Measurements from ENCODE around the gene CCBE1. TPM values are rescaled to one million over a fixed set of nuclear protein-coding genes. Genes with fewer than 3 reads are reported as not detected.

CCBE1 gene
- total RNA-seq, 1 donor from 2014 or later, result 2.4 TPM

DNA sequence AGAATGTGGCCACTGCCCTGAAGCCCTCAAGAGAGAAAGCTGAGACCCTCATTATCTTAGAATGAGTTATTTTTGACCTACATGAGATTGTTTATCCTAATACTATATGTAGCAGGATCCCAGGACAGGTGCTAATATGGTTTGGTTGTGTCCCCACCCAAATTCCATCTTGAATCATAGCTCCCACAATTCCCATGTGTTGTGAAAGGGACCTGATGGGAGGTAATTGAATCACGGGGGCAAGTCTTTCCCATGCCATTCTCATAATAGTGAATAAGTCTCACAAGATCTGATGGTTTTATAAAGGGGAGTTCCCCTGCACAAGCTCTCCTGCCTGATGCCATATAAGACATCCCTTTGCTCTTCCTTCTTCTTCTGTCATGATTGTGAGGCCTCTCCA, 76.8 kb downstream of the CCBE1 start:
- DNase-seq (ENCODE audit: low spot score), result no peak

DNA sequence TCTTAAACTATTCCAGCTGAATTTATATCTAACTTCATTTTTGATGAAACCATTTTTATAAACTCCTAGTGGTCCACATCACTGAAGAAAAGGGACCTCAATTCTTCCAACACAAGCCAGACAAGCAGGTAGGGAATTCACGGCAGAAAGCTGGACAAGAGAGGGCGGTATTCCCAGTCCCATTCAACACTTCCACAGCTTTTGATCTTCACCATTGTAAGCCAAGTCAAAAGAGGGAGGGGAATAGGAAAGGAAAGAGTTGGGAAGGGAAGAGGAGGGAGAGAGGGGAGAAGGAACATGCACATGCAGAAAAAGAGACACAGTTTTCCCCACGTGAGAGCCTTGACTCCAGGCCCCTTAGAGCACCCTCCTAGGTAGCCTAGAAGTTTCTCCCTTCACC, 77.4 kb downstream of the CCBE1 start:
- no peak for DNase-seq (ENCODE audit: low spot score)

DNA sequence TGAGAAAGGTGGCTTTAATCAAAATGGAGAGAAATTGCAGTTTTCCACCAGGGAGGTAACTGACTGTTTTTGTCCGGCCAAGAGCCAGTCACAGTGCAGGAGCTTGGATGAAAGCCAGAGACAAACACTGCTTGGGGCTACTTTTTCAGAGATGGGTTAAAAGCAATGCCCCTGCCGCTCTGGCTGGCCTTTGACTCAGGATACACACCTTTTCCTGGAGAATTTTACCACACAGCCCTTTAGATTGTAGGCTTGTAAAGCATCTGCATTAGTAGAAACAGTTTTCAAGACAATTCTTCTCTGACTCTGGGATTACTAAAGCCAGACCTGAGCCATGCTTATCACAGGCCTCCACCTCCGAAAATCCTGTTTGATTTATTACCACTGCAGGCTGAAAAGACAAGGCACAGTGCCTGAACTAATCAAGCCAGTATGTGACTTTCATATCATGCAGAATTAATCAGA, 79.7 kb downstream of the CCBE1 start:
- peak; percentile 10 for DNase-seq (ENCODE audit: low spot score)

DNA sequence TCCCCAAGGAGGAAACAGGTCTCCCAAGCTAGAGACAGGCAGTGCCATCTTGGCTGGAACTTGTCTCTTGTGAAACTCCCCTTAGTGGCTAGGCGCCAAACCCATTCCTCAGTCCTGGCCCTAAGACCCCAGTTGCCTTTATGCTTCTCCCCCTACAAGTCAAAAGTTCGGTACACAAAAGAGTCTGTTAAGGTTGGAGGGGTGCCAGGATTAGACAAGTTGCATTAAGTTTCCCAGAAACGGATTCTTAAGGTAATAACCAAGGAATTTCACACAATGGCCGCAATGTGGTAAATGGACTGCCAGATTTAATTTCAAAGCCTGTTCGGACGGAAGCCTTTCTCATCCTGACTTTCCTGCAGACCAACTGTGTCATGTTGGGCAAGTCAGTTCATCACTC, 80.7 kb downstream of the CCBE1 start:
- no peak for DNase-seq (ENCODE audit: low spot score)

DNA sequence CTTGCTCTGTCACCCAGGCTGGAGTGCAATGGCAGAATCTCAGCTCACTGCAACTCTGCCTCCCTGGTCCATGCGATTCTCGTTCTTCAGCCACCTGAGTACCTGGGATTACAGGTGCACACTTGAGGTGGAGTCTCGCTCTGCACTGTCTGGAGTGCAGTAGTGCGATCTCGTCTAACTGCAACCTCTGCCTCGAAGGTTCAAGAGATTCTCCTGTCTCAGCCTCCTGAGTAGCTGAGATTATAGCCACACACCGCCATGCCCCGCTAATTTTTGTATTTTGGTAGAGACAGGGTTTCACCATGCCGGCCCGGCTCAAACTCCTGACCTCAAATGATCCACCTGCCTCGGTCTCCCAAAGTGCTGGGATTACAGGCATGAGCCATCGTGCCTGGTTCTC, 83.3 kb downstream of the CCBE1 start:
- no peak for DNase-seq (ENCODE audit: low spot score)

DNA sequence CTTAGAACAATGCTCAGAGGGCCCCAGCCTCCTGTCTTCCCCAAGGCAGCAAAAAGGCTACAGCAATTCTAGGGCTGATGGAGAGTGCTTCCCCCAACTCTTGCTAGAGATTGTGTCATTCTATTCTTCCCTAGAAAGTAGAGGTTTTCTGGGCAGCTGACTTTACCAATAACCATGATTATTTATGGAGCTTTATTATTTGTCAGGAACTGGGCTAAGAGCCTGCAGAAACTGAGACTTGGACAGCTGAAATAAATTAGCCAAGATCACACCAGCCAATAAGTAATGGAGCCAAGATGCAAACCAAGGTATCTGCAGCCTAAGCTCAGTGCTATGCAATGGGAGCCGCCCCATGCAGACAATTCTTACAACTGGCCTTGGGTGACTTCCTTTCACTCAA, 84.8 kb downstream of the CCBE1 start:
- DNase-seq (ENCODE audit: low spot score), result no peak

DNA sequence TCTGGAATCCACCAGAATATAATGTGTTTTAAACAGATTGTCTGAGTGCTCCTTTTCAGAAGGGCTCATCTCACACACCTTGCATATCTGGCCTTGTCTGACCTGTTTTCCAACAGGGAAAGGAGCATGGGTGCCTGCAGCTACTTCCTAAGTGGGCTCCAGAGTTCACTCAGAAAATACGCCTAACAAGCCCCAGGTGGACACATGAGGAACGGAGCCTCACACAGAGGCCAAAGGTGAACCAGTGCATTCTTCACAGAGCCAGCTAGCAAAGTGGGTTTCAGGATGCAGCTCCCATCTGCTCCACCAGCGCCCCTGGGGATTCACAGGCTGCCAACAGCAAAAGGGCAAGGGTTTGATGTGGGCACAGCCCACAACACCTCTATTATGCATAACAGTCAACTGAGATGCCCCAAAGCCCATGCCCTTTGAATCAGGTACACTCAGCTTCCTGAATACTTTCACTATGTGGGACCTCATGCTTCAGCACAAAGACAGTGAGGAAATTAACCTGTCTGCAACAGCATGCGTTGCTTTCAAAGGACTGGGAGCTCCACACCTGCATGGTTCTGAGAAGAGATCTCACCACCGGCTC, 86.6 kb downstream of the CCBE1 start:
- DNase-seq (ENCODE audit: low spot score), result no peak

DNA sequence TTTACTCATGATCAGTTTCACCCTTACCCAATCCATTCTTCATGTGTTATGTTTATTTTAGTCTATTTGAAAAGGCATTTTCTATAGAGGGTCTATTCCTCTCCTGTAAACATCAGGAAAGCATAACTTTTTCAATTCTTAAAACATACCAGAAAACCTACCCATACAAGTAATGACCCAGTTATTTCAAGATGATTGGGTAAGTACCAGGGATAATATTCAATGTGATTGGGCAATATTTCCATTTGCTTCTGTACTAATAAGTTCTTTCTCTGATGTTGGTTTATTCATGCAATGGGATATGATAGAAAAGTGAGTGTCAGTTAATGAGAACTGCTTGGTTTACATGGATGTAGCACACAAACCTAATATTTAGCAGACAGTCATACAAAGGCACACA, 87.6 kb downstream of the CCBE1 start:
- DNase-seq (ENCODE audit: low spot score), result no peak

DNA sequence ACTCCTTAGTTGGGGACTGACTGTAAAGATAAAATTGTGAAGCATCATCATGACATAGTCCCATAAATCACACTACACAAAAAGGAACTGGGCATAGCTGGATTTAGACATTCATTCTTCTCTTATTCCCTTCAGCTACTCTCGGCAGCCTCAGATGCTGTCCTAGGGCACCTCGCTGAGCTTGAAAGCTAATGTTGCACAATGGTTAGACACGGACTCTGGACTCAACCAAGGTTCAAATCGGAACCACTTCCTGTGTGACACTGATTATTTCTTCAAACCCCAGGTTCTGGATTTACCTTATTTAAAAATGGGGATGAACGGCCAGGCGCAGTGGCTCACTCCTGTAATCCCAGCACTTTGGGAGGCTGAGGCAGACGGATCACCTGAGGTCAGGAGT, 89.8 kb downstream of the CCBE1 start:
- DNase-seq (ENCODE audit: low spot score), result no peak

DNA sequence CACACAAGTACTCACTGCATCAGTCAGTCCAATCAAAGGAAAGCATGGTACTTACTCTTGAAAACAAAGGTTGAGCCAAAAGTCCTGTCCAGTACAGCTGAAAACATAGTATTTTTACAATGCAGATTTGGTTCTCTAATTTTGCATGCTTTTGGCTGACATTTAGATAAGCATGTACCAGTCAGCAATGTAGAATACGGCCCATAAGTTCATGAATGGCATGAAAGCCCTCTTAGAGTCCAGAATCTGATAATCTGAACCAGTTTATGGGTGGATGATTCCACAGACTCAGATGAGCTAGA, 90.2 kb downstream of the CCBE1 start:
- DNase-seq (ENCODE audit: low spot score), result no peak

DNA sequence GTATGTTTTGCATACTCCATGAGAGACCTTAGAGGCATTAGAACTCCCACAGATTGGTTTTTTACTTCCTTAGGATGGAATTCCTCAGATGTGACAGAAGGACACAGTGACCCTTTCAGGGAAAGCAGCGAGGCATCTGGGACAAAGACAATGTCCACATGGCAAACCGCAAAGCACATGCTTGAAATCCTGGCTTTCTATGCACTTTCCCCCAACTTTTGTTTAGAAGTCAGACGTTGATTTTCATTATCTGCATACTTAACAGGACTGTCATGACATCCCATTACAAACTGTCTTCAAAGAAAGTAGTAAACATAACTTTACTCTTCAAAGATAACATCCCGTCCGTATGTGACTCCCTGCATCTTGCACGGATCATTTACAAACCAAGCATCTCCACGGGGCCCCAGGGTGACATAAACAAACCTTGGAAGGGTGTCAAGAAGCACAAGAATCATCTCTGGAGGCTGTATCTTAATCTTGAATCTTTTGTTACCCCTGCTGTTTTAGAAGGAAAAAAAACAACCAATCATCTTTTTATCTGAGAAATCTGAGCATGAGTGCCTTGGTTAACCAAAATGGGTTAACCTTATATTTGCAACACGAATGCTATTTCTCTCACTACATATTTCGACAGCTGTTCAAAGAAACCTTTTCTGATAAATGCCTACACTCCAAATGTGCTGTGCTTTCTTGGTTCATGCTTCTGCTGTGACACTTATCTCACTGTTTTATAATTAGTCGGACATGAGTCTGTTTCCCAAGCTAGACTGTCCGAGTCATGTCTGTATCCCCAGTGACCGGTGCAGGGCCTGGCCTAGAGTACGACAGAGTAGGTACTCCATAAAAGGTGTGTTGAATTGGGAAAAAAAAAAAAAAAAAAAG, 90.8 kb downstream of the CCBE1 start:
- DNase-seq (ENCODE audit: low spot score), result no peak

DNA sequence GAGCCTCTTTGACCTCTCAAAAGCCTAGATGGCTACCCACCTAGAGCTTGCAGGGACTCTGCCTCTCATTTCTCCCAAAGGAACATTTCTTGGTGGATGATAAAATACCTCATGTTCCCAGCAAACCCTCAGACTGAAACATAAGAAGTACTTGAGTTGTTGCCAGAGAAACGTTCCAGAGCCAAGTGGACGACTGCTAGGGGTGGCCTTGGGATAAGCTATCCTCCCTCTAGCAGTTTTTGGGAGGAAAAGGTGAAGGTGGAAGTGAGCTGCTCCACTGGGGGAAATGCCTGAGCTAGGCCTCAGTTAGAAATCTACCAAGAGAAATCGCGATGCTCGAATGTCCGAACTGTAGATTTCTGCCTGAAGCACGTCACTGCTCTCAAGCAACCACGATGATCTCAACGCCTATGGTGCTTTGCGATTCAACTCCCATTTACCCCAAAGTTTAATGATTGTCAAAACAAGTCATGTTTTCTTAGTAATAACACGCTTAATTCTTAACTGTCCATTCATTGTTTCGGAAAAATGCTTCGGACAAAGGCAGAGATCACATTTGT, 91.5 kb downstream of the CCBE1 start:
- no peak for DNase-seq (ENCODE audit: low spot score)

DNA sequence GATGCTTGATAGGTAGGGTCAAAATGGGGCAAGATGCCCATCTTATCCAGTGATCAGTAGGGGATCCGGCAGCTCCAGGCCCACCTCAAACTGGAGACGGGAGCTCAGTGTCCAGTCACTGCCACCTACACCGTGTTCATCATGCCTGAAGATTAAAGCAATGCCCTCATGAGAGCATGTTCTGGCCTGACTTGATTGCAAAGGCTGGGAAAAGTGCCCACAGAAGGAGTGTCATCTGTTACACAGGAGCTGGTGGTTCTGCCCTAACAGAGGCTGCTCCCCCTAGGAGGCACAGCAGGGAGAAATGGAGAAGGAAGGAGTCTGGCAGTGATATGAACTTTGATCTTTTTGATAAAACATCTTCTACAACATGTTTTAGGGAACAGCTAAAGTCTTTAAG, 92.3 kb downstream of the CCBE1 start:
- no peak for DNase-seq (ENCODE audit: low spot score)

DNA sequence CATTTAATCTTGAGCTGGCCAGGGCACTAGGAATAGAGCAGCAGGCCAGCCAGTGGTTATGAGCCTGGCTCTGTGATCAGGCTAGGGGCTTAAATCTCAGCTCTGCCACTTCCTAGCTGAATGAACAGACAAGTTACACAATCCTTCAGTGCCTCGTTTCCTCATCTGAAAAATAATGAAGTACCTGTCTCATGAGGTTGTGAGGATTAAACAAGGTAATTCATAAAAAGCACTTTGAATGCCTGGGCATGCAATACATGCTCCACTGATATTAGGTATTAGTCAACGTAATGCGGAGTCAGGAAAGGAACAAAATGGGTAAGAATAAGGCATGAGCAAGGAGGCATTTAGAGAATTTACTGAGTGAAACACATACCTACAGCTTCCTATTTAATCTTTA, 100.2 kb downstream of the CCBE1 start:
- no peak for DNase-seq (ENCODE audit: low spot score)

DNA sequence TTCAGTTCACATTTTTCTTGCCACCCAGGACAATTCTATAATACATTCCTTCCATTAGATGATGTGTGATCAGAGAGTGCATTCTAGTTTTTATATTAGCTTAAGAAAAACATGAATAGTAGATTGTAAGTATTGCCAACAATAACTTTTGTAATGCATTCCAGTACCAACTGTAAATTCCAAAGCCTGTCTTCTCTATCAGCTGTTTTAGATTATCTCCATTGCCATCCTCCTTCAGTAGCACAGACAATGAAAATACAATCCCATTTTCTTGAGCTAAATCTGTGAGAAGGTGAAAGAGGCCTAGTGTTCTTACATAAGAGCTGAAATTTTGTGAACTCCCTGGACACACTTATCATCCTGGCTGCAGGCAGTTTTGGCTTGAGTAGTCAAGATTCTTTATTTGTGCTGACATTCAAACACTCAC, 103.9 kb downstream of the CCBE1 start:
- no peak for DNase-seq (ENCODE audit: low spot score)

DNA sequence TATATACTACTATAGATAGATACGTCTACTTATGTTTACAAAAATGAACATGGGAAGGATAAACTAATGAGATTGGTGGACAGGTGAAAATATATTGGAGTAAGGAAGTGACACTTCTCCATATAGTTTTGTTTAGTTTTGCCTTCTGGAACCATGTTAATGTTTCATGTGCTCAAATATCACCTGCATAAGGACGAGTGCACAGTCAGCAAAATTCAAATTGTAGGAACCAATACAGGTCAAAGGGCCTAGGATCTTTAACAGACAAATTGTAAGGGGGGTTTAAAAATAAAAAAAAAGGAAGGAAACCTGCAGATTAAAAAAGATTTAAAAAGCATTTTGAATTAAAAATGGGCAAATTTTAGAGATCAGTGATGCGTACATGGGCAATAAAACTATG, 104.6 kb downstream of the CCBE1 start:
- DNase-seq (ENCODE audit: low spot score), result no peak

DNA sequence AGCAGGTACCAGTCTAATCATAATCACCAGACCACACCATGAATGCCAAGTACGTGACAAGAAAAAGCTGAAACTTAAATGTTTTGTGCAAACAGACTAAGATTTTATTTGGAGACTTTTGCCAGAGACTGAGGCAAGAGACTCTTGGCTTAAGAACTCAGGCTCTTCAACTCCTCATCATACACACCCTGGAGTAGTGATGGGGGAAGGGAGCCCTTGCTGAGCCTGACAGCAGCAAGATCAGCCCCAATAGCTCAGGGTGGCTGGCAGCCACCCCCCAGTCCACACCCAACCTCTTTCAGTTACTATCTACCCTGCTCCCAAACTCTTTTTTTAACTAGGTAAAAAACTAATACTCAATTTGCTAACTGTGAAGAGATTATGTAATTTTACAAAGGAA, 114.8 kb downstream of the CCBE1 start:
- DNase-seq (ENCODE audit: low spot score), result no peak

DNA sequence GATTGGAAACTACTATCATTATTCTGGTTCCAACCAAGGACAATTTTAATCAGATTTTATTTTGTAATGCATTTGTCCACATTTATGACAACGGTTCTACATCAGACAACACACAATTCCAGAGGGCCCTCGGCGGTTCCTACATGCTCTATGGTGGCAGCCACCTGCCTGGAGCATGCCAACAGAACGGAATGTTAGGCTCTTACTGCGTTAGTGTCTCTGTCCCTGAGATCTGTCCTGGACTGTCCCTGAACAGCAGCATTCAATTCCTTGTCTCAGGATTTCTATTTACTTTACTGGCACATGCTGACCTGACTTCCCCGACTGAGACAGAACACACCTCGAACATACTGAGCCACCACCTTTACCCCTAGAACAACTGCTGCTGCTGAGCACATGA, 117.7 kb downstream of the CCBE1 start:
- no peak for DNase-seq (ENCODE audit: low spot score)

DNA sequence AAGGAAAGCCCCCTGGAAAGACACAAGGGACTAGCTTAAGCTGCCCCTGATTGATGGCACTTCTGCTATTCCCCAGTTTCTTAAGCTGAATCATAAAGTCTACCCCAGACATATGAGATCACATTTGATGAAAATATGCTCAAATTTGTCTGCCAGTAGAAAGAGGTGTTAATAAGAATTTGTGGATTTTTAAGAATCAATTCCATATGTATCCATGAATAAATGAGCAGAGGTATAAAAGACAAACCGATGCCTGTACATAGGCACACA, 119.9 kb downstream of the CCBE1 start:
- no peak for DNase-seq (ENCODE audit: low spot score)

DNA sequence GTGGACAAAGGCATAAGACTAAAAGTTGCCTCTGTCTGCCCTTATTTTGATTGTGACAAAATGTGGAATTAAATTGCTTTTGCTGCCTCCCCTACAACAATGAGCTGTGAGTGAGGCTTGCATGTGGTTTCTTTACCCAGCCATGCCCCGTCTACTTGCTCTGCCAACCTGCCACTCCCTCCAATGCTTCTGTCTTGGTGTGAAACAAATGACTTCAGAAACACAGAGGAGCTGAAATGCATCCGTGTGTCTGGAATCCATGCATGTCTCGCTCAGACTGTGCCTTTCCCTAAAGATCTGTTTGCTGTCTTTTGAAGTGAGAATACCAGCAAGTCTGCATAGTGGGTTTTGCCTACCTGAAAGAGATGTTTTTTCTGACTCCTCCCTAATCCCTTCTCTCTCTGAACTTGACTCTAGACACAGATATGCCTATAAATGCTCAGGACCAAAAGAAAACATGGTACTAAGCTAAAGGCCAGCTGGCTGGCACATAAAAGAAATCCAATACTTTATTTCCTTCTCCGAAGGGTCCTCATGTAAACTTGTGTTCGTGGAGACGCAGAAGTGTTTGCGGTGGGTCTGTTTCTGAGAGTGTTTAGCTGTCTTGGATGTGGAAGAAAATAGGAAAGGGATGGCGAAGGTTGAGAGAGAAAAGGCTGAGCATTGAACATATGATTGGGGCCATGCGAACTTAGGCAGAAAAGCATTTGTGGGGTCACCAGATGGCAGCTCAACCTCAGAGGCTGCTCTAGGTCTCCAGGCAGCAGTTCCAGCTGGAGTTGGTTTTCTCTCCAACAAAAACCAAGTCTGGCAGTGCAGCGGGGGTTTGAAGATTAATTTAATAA, 120.5 kb downstream of the CCBE1 start:
- no peak for DNase-seq (ENCODE audit: low spot score)

DNA sequence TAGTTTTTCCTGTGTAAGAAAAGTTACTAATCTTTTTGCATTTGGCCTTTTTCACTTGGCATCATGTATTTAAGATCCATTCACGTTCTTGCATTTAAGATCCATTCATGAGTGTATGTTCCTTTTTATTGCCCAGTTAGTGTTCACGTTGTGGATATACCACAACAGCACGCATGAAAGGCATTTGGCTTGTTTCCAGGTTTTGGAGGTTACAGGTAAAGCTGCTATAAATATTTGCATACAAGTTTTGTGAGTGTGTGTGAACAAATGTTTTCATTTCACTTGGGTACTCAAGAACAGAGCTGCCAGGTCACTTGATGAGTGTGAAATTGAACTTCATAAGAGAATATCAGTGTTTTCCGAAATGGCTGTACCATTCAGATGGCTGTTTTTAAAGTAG, 121.2 kb downstream of the CCBE1 start:
- no peak for DNase-seq (ENCODE audit: low spot score)

DNA sequence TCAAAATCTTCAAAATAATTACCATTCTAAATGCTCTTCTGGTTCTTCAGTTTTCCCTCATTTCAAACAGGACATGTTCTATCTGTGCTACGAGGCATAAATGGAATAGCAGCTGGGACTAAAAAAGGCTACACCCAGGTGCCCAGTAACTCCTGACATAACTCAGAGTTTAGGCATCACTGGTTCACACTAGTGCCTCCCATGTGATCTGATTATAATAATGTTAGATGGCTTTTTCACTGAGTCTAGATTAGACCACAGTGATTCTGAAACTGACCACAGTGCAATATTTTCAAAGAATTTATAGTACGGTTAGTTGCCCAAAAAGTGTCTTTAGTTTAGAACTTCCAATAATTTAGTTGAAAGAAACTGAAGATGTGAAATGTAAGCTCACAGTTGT, 123.3 kb downstream of the CCBE1 start:
- DNase-seq (ENCODE audit: low spot score), result no peak

DNA sequence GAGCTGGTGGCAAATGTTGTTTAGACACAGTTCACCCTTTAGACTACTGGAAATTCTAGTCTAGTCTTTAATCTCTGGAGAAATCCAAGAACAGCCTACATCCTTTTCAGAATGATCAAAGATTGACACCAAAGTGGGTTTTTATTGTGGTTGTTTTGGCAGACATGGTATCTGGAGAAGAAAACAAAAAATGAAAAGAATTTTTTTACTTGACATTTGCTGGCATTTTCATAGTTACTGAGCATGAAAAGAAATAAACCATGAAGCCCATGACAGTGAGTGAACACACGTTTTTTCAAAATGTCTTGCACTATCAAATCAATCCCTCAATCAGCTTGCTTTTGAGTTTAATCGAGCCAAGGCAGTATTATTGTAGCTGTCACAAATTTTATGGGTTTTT, 125.3 kb downstream of the CCBE1 start:
- DNase-seq (ENCODE audit: low spot score), result no peak

Data from umbilical cord (tissue), 2 donors.